ENCODE measurements around the gene CHMP4B. TPM values are rescaled to one million over a fixed set of nuclear protein-coding genes. Genes with fewer than 3 reads are reported as not detected.
A peak's percentile ranks its signal among the peaks of the same experiment; 100 is the strongest.

The CHMP4B gene
- total RNA-seq, 1 donor, result 32.0 TPM

DNA sequence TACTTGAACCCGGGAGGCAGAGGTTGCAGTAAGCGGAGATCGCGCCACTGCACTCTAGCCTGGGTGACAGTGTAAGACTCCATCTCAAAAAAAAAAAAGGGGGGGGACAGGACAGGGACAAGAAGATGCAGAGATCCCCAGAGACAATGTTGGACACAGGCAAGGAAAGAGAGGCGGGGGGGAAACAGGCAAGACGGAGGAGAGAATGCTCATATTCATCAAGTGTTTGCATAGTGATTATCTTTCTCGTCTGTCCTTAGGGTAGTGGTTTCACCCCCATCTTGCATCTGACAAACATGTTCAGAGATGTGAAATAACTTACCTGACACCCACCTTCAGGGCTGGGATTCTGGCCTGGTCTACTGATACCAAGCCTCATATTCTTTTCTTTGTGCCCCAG is 29.0 kb downstream of the CHMP4B start:
- no peak for DNase-seq (ENCODE audit: low read depth)
- TF ChIP-seq, protein P1, sequence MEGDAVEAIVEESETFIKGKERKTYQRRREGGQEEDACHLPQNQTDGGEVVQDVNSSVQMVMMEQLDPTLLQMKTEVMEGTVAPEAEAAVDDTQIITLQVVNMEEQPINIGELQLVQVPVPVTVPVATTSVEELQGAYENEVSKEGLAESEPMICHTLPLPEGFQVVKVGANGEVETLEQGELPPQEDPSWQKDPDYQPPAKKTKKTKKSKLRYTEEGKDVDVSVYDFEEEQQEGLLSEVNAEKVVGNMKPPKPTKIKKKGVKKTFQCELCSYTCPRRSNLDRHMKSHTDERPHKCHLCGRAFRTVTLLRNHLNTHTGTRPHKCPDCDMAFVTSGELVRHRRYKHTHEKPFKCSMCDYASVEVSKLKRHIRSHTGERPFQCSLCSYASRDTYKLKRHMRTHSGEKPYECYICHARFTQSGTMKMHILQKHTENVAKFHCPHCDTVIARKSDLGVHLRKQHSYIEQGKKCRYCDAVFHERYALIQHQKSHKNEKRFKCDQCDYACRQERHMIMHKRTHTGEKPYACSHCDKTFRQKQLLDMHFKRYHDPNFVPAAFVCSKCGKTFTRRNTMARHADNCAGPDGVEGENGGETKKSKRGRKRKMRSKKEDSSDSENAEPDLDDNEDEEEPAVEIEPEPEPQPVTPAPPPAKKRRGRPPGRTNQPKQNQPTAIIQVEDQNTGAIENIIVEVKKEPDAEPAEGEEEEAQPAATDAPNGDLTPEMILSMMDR (IDR thresholded peaks at IDR 0.05; ENCODE audit: insufficient read depth, low read depth, low read length), result no peak
- H3K4me3 ChIP-seq (ENCODE audit: low read depth, low read length), result no peak overlapping the region

DNA sequence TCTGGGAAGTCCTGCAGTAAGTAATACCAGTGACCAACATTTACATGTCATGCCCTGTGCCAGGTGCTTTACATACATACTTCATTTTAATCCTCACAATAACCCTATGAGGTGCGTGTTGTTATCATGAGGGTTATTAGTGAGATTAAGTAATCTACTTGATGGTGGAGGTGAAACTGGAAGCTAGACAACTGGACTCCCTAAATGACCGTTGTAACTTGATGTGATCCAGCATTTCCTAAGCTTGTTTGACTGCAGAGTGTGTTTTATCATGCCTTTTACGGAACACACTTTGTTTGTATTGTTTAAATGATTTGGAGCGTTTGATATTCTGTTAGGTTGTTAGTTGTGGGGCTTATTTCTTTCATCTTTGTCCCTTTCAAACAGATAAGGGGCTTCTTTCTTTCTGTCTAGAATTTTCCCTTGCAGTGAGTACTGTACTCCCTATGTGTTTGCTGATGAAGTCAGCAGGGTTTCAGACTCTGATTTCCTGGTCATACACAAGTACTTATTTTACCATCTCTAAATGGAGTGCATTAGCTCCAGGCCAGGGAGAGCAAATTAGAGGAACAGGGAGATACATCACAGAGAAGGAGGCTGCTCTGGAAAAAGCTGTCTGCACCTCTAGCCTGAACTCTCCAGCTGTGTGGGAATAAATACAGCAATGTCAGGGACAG is 29.7 kb downstream of the CHMP4B start:
- no peak overlapping the region for H3K4me3 ChIP-seq (ENCODE audit: low read depth, low read length)
- TF ChIP-seq, protein P1 (IDR thresholded peaks at IDR 0.05; ENCODE audit: insufficient read depth, low read depth, low read length), result no peak
- no peak for DNase-seq (ENCODE audit: low read depth)

GRCh38 chr20:33841436-33841799 is 30.3 kb downstream of the CHMP4B start:
- TF ChIP-seq, protein P1 (IDR thresholded peaks at IDR 0.05; ENCODE audit: insufficient read depth, low read depth, low read length), result no peak

GRCh38 chr20:33842346-33842745 is 31.2 kb downstream of the CHMP4B start:
- DNase-seq (ENCODE audit: low read depth), result no peak
- no peak overlapping the region for H3K4me3 ChIP-seq (ENCODE audit: low read depth, low read length)
- TF ChIP-seq, protein P1 (IDR thresholded peaks at IDR 0.05; ENCODE audit: insufficient read depth, low read depth, low read length), result no peak

More at GRCh38 chr20:33841436-33841799, 30.3 kb downstream of the CHMP4B start:
- H3K4me3 ChIP-seq (ENCODE audit: low read depth, low read length), result no peak overlapping the region
- no peak for DNase-seq (ENCODE audit: low read depth)

GRCh38 chr20:33843050-33843449 is 31.9 kb downstream of the CHMP4B start:
- no peak overlapping the region for H3K4me3 ChIP-seq (ENCODE audit: low read depth, low read length)
- DNase-seq (ENCODE audit: low read depth), result no peak
- TF ChIP-seq, protein P1 (IDR thresholded peaks at IDR 0.05; ENCODE audit: insufficient read depth, low read depth, low read length), result no peak

DNA sequence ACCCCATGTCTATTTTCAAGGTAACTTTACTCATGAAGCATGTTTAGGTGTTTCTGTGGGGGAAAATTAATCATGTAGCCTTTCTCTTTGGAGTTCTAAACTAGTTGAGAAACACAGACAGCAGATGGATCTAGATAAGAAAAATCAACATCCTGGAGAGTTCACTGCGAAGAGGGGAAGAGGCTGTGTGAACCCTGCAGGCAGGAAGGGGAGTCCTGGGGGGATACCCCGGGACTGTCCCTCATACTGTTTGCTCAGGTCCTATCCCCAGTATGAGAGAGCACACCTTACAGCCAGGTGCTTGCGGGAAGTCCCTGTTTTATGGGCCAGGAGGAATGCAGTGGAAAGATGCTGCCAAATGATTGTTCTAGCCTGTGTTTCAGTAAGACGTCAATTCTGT is 32.7 kb downstream of the CHMP4B start:
- peak; percentile 57 for DNase-seq (ENCODE audit: low read depth)
- TF ChIP-seq, protein P1 (IDR thresholded peaks at IDR 0.05; ENCODE audit: insufficient read depth, low read depth, low read length), result no peak
- no peak overlapping the region for H3K4me3 ChIP-seq (ENCODE audit: low read depth, low read length)
